WERI-Rb-1 (cell line): ENCODE measurements around the gene NFS1.

Experiments
- DNase-seq: peaks from one replicate; pipeline ENCODE4 v3.0.0-alpha.2; 2020
- H3K27ac ChIP-seq: fragments of 250-450 bp; sonication (Bioruptor Pico); 2 replicates; pipeline ENCODE4 v1.5.1; 2020; ENCODE audit warnings: mild to moderate bottlenecking, moderate library complexity
- H3K27me3 ChIP-seq: fragments of 250-450 bp; sonication (Bioruptor Pico); 2 replicates; pipeline ENCODE4 v1.5.1; 2021; ENCODE audit warnings: mild to moderate bottlenecking, low read depth, moderate library complexity; ENCODE audit not compliant: insufficient read depth, severe bottlenecking
- H3K36me3 ChIP-seq: fragments of 250-450 bp; sonication (Bioruptor Pico); 2 replicates; pipeline ENCODE4 v1.5.1; 2020; ENCODE audit warnings: mild to moderate bottlenecking, moderate library complexity
- H3K4me3 ChIP-seq: 2 replicates; pipeline ENCODE4 v1.5.1; 2011; ENCODE audit warnings: low read depth, mild to moderate bottlenecking, control low read depth, low read length
- H3K9me3 ChIP-seq: fragments of 250-450 bp; sonication (Bioruptor Pico); 2 replicates; pipeline ENCODE4 v1.5.1; 2021; ENCODE audit warnings: mild to moderate bottlenecking, moderate library complexity; ENCODE audit not compliant: severe bottlenecking
- CTCF ChIP-seq: IDR thresholded peaks from 2 replicates; pipeline ENCODE4 v1.5.1; 2011; ENCODE audit warnings: low read depth, mild to moderate bottlenecking, control low read depth, inconsistent platforms, low read length

Gene NFS1

GRCh38 chr20:35702824-35703695 is 3.9 kb upstream of the NFS1 start:
- Histone ChIP-seq H3K9me3 (no peaks in the 10 kb centered on the region), H3K27ac (no peak overlapping the region; the same call in 1 of the 2 replicates), H3K27me3 (no peaks in the 10 kb centered on the region), H3K36me3 (peaks cover 74% of the 10 kb centered on the region), H3K4me3 (no peak overlapping the region)
- DNase-seq, result no peak
- TF ChIP-seq CTCF, result no peak

- TF ChIP-seq CTCF, result no peak
- H3K27me3 ChIP-seq, result no peaks in the 10 kb centered on the region
- H3K36me3 ChIP-seq, result peaks cover 67% of the 10 kb centered on the region
- no peak overlapping the region; the same call in 1 of the 2 replicates for H3K27ac ChIP-seq
- no peaks in the 10 kb centered on the region for H3K9me3 ChIP-seq
- no peak for DNase-seq
- no peak overlapping the region for H3K4me3 ChIP-seq
Measured at GRCh38 chr20:35702051-35702823, 3.1 kb upstream of the NFS1 start.

- Histone ChIP-seq H3K4me3 (no peak overlapping the region), H3K27ac (no peak overlapping the region), H3K27me3 (no peaks in the 10 kb centered on the region), H3K9me3 (no peaks in the 10 kb centered on the region), H3K36me3 (peaks cover 51% of the 10 kb centered on the region)
- no peak for TF ChIP-seq CTCF
- no peak for DNase-seq
Measured at GRCh38 chr20:35700625-35701148, 1.5 kb upstream of the NFS1 start.

GRCh38 chr20:35699957-35700624 is 939 bp upstream of the NFS1 start:
- TF ChIP-seq CTCF, result no peak
- DNase-seq, result no peak
- Histone ChIP-seq H3K4me3 (peak overlapping the region; percentile 90), H3K9me3 (no peaks in the 10 kb centered on the region), H3K27me3 (no peaks in the 10 kb centered on the region), H3K36me3 (peaks cover 51% of the 10 kb centered on the region), H3K27ac (peak overlapping the region; percentile 82)

GRCh38 chr20:35698298-35699126 is 640 bp downstream of the NFS1 start:
- no peaks in the 10 kb centered on the region for H3K9me3 ChIP-seq
- DNase-seq, result peak; percentile 30
- H3K4me3 ChIP-seq, result peak overlapping the region; percentile 90
- no peaks in the 10 kb centered on the region for H3K27me3 ChIP-seq
- peaks cover 40% of the 10 kb centered on the region for H3K36me3 ChIP-seq
- H3K27ac ChIP-seq, result peak overlapping the region; percentile 82
- TF ChIP-seq CTCF, result no peak
